PFSK-1 (cell line): ENCODE data around the gene TSLP.

Source experiments
- POLR2AphosphoS5 ChIP-seq: IDR thresholded peaks from 2 replicates; pipeline ENCODE4 v1.6.1; 2012; ENCODE audit warnings: low read depth, mild to moderate bottlenecking, control low read depth, low read length, moderate library complexity
- REST ChIP-seq, 2 experiments: IDR thresholded peaks; 2 replicates each; pipeline versions ENCODE4 v1.6.1 to v1.8.0; 2011 to 2012; ENCODE audit warnings: low read depth in 2 of 2, low read length in 2 of 2, control low read depth in 1 of 2, inconsistent platforms in 1 of 2, mild to moderate bottlenecking in 1 of 2, moderate library complexity in 1 of 2; ENCODE audit not compliant: insufficient read depth in 1 of 2

- no peak for TF ChIP-seq POLR2AphosphoS5
- TF ChIP-seq REST (IDR thresholded peaks at IDR 0.05; ENCODE audit: insufficient read depth in 1 of 2, low read depth in 2 of 2, low read length in 2 of 2), result no peak
Measured at GRCh38 chr5:111120911-111121310, 49.4 kb downstream of the TSLP start.
